ENCODE data around the gene MGME1. TPM values are rescaled to one million over a fixed set of nuclear protein-coding genes. Genes with fewer than 3 reads are reported as not detected.

MGME1 gene
- total RNA-seq, 1 experiment from 2014 or later: 15.1 TPM

DNA sequence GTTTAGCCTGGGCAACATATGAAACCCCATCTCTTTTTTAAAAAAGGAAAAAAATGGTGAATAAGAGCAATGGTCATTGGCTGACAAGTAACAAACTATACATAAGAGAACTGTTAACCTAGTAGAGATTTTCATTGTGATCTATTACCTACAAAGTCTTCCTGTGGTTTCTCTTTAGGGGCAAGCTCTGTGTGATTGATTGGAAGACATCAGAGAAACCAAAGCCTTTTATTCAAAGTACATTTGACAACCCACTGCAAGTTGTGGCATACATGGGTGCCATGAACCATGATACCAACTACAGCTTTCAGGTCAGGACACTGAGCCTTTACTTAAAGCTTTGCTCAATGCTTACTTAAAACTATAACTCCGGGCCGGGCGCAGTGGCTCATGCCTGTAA lies 19.2 kb downstream of the MGME1 start:
- TF ChIP-seq EZH2 (IDR thresholded peaks at IDR 0.05; ENCODE audit: low read length, unreplicated experiment): no peak
- TF ChIP-seq, protein P1, sequence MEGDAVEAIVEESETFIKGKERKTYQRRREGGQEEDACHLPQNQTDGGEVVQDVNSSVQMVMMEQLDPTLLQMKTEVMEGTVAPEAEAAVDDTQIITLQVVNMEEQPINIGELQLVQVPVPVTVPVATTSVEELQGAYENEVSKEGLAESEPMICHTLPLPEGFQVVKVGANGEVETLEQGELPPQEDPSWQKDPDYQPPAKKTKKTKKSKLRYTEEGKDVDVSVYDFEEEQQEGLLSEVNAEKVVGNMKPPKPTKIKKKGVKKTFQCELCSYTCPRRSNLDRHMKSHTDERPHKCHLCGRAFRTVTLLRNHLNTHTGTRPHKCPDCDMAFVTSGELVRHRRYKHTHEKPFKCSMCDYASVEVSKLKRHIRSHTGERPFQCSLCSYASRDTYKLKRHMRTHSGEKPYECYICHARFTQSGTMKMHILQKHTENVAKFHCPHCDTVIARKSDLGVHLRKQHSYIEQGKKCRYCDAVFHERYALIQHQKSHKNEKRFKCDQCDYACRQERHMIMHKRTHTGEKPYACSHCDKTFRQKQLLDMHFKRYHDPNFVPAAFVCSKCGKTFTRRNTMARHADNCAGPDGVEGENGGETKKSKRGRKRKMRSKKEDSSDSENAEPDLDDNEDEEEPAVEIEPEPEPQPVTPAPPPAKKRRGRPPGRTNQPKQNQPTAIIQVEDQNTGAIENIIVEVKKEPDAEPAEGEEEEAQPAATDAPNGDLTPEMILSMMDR (conservative IDR thresholded peaks at IDR 0.05; ENCODE audit: low read depth, low read length): no peak
- no peak for TF ChIP-seq EZH2phosphoT487 (IDR thresholded peaks at IDR 0.05; ENCODE audit: borderline replicate concordance, low read length)
- Histone ChIP-seq H3F3A (ENCODE audit: low read length, unreplicated experiment) (peaks cover 5% of the 10 kb centered on the region), H3K4me3 (ENCODE audit: low read length) (no peak overlapping the region), H3K9ac (ENCODE audit: low read length) (no peak overlapping the region), H2AFZ (ENCODE audit: low read length) (no peak overlapping the region), H3K79me2 (ENCODE audit: low read length) (peaks cover 15% of the 10 kb centered on the region; the same call in 1 of the 2 replicates), H3K9me3 (ENCODE audit: low read length) (no peaks in the 10 kb centered on the region), H3K4me2 (ENCODE audit: low read length) (no peak overlapping the region), H3K36me3 (ENCODE audit: low read depth, low read length) (peaks cover 13% of the 10 kb centered on the region), H3K4me1 (ENCODE audit: insufficient read depth, low read length) (peaks cover 39% of the 10 kb centered on the region), H3K9me2 (replicated peaks; ENCODE audit: low read length) (no peaks in the 10 kb centered on the region), H3K27me3 (ENCODE audit: low read length) (no peaks in the 10 kb centered on the region), H3K27ac (ENCODE audit: low read length) (no peak overlapping the region), H4K20me1 (ENCODE audit: low read length) (0 out of 2 replicates have a peak, but pooled peaks cover 4% of the 10 kb centered on the region)
- DNase-seq (no peak), ATAC-seq (no peak)
- CTCF ChIA-PET: no interaction called here
- POLR2A ChIA-PET (ENCODE audit: unreplicated experiment): no interaction called here
- intact Hi-C loops (cut with micrococcal nuclease): no loop called here
- BruUV-seq (replicated peaks): no TSS peak

DNA sequence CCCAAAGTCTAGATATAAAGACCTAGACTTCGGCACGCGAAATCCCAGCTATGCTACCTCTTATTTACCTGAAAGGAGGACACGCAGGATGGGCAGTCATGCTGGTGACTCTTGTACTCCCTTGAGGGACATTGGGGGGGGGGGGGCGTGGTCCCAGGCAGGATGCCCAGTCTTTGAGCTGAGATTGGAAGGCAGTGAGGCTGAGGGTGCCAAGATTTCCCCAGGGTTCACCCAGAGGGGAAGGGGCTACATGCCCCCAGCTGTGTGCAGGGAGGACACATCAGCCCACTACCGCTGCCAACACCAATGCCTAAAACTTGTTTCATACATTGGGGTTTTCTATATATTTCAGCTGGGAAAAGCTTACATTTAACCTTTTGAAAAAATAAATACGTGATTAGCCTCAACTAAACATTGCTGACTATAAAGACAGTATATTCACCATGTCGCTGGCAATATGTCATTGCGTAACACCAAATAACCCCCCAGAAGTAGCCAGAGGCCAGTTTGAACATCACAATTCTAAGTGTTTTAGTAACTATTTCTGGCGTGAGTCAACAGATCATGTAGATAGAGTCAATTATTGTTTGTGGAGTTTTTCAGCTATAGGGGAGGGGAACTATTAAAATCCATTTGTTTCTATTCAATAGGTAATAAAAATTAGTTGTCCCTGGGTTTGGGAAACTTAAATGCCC lies 21.6 kb downstream of the MGME1 start:
- TF ChIP-seq EZH2 (IDR thresholded peaks at IDR 0.05; ENCODE audit: low read length, unreplicated experiment) (no peak), EZH2phosphoT487 (IDR thresholded peaks at IDR 0.05; ENCODE audit: borderline replicate concordance, low read length) (no peak)
- TF ChIP-seq, protein P1 (conservative IDR thresholded peaks at IDR 0.05; ENCODE audit: low read depth, low read length): no peak
- BruUV-seq (replicated peaks): TSS peak; percentile 60
- no peaks in the 10 kb centered on the region for H3K27me3 ChIP-seq (ENCODE audit: low read length)
- H2AFZ ChIP-seq (ENCODE audit: low read length): no peak overlapping the region
- no peaks in the 10 kb centered on the region for H3K9me3 ChIP-seq (ENCODE audit: low read length)
- peaks cover 45% of the 10 kb centered on the region for H3K4me1 ChIP-seq (ENCODE audit: insufficient read depth, low read length)
- ChIA-PET CTCF (interaction anchor here (0.6 to 1.0 kb wide), 3 partner anchors 21 to 32 kb away, joined by 3 to 5 read pairs (median 3); no protein-coding TSS in a partner anchor), POLR2A (ENCODE audit: unreplicated experiment) (interaction anchor here (0.6 to 0.9 kb wide), 2 partner anchors 308 to 432 kb away, joined by 4 to 7 read pairs; partner anchors contain the start of gene RRBP1)
- peak overlapping the region; percentile 78 for H3K27ac ChIP-seq (ENCODE audit: low read length)
- intact Hi-C loops (cut with micrococcal nuclease): loop anchor here (5.0 to 10.0 kb wide), 4 partner anchors 243 to 456 kb away; partner anchors contain the start of genes BFSP1 and RRBP1
- no peak overlapping the region for H3K9ac ChIP-seq (ENCODE audit: low read length)
- H3K4me2 ChIP-seq (ENCODE audit: low read length): peak overlapping the region; percentile 51
- peaks cover 5% of the 10 kb centered on the region for H3F3A ChIP-seq (ENCODE audit: low read length, unreplicated experiment)
- H3K9me2 ChIP-seq (replicated peaks; ENCODE audit: low read length): no peaks in the 10 kb centered on the region
- peak; percentile 69 for DNase-seq
- H4K20me1 ChIP-seq (ENCODE audit: low read length): 0 out of 2 replicates have a peak, but pooled peaks cover 4% of the 10 kb centered on the region
- ATAC-seq: peak; percentile 48
- peaks cover 11% of the 10 kb centered on the region for H3K36me3 ChIP-seq (ENCODE audit: low read depth, low read length)
- H3K4me3 ChIP-seq (ENCODE audit: low read length): no peak overlapping the region
- no peaks in the 10 kb centered on the region; the same call in 1 of the 2 replicates for H3K79me2 ChIP-seq (ENCODE audit: low read length)

DNA sequence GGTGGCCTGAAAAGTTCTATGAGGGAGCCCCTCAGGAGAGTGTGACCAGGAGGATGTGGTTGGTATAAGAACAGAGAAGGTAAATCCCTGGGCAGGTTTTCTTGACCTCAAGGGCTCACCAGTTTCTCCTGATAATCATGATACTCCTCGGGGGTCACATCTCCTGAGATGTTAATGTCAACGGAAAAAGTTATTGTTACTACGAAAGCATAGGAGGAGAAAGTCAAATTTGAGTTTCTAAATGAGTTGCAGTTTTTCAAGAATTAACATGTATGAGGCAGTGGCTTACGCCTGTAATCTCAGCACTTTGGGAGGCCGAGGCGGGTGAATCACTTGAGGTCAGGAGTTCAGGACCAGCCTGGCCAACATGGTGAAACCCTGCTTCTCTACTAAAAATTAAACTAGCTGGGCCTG lies 23.4 kb downstream of the MGME1 start:
- H3K36me3 ChIP-seq (ENCODE audit: low read depth, low read length): peaks cover 11% of the 10 kb centered on the region
- no peak overlapping the region for H3K4me3 ChIP-seq (ENCODE audit: low read length)
- ChIA-PET POLR2A (ENCODE audit: unreplicated experiment) (no interaction called here), CTCF (interaction anchor here (0.7 to 1.5 kb wide), 3 partner anchors 25 to 34 kb away, joined by 5 to 7 read pairs (median 6); no protein-coding TSS in a partner anchor)
- H3K27ac ChIP-seq (ENCODE audit: low read length): no peak overlapping the region
- H3K9me3 ChIP-seq (ENCODE audit: low read length): no peaks in the 10 kb centered on the region
- no TSS peak for BruUV-seq (replicated peaks)
- H3K4me1 ChIP-seq (ENCODE audit: insufficient read depth, low read length): peaks cover 46% of the 10 kb centered on the region
- no peaks in the 10 kb centered on the region for H3K9me2 ChIP-seq (replicated peaks; ENCODE audit: low read length)
- no peak overlapping the region for H3K9ac ChIP-seq (ENCODE audit: low read length)
- TF ChIP-seq EZH2phosphoT487 (IDR thresholded peaks at IDR 0.05; ENCODE audit: borderline replicate concordance, low read length): no peak
- TF ChIP-seq, protein P1 (conservative IDR thresholded peaks at IDR 0.05; ENCODE audit: low read depth, low read length): no peak
- no peak for TF ChIP-seq EZH2 (IDR thresholded peaks at IDR 0.05; ENCODE audit: low read length, unreplicated experiment)
- intact Hi-C loops (cut with micrococcal nuclease): loop anchor here (5.0 to 10.0 kb wide), 4 partner anchors 245 to 457 kb away; partner anchors contain the start of genes BFSP1 and RRBP1
- no peak overlapping the region for H3K4me2 ChIP-seq (ENCODE audit: low read length)
- DNase-seq: no peak
- H4K20me1 ChIP-seq (ENCODE audit: low read length): 0 out of 2 replicates have a peak, but pooled peaks cover 4% of the 10 kb centered on the region
- H3F3A ChIP-seq (ENCODE audit: low read length, unreplicated experiment): peaks cover 5% of the 10 kb centered on the region
- no peak for ATAC-seq
- no peaks in the 10 kb centered on the region for H3K27me3 ChIP-seq (ENCODE audit: low read length)
- no peak overlapping the region for H2AFZ ChIP-seq (ENCODE audit: low read length)
- no peaks in the 10 kb centered on the region for H3K79me2 ChIP-seq (ENCODE audit: low read length)
